GM23338 (cell line): ENCODE data around the gene DDX49. TPM values are rescaled to one million over a fixed set of nuclear protein-coding genes. Genes with fewer than 3 reads are reported as not detected.

Experiments used
- ATAC-seq: fragments of 200-7000 bp; cut with Tn5 transposase; 3 replicates; pipeline ENCODE4 v1.9.1; 2020
- DNase-seq: peaks from one replicate; pipeline ENCODE4 v3.0.0-alpha.2; 2015; ENCODE audit warnings: low spot score
- H2AFZ ChIP-seq: fragments of 200-600 bp; sonication (generic); 2 replicates; pipeline ENCODE4 v1.8.0; 2016; ENCODE audit warnings: antibody characterized with exemption, mild to moderate bottlenecking, moderate library complexity
- H3F3A ChIP-seq: fragments of 200-600 bp; sonication (generic); replicated peaks from 2 replicates; pipeline ENCODE4 v1.8.0; 2017; ENCODE audit warnings: antibody characterized with exemption, mixed run types, low read depth
- H3K27ac ChIP-seq: fragments of 200-600 bp; sonication (generic); 2 replicates; pipeline ENCODE4 v1.6.1; 2016; ENCODE audit warnings: low read depth
- H3K27me3 ChIP-seq: fragments of 200-600 bp; sonication (generic); 2 replicates; pipeline ENCODE4 v1.8.0; 2016; ENCODE audit warnings: mild to moderate bottlenecking, mixed run types, moderate library complexity; ENCODE audit not compliant: insufficient read depth
- H3K36me3 ChIP-seq: fragments of 200-600 bp; sonication (generic); 2 replicates; pipeline ENCODE4 v1.8.0; 2016; ENCODE audit warnings: mild to moderate bottlenecking; ENCODE audit not compliant: insufficient read depth
- H3K4me1 ChIP-seq: fragments of 200-600 bp; sonication (generic); 2 replicates; pipeline ENCODE4 v1.8.0; 2016; ENCODE audit warnings: mild to moderate bottlenecking, moderate library complexity; ENCODE audit not compliant: insufficient read depth
- H3K4me2 ChIP-seq: fragments of 200-600 bp; sonication (generic); 2 replicates; pipeline ENCODE4 v1.7.1; 2017; ENCODE audit warnings: mixed run types
- H3K4me3 ChIP-seq: fragments of 200-600 bp; sonication (generic); 2 replicates; pipeline ENCODE4 v1.6.1; 2016; ENCODE audit warnings: mixed run types
- H3K79me2 ChIP-seq: fragments of 200-600 bp; sonication (generic); replicated peaks from 2 replicates; pipeline ENCODE4 v1.8.0; 2017; ENCODE audit warnings: mild to moderate bottlenecking; ENCODE audit not compliant: insufficient read depth
- H3K9me2 ChIP-seq: fragments of 200-600 bp; sonication (generic); 2 replicates; pipeline ENCODE4 v1.8.0; 2017; ENCODE audit not compliant: insufficient read depth
- H4K20me1 ChIP-seq: fragments of 200-600 bp; sonication (generic); replicated peaks from 2 replicates; pipeline ENCODE4 v1.8.0; 2017; ENCODE audit warnings: mild to moderate bottlenecking; ENCODE audit not compliant: insufficient read depth
- H3K27ac Mint-ChIP-seq: 2 replicates; pipeline ENCODE4 v1.8.0; 2020; ENCODE audit warnings: inconsistent platforms, mild to moderate bottlenecking, moderate library complexity, mixed read lengths
- H3K27me3 Mint-ChIP-seq: 3 replicates; pipeline ENCODE4 v1.8.0; 2022; ENCODE audit warnings: low read depth, mild to moderate bottlenecking, moderate library complexity, mixed read lengths, inconsistent platforms; ENCODE audit not compliant: insufficient read depth, poor library complexity
- H3K36me3 Mint-ChIP-seq: 3 replicates; pipeline ENCODE4 v1.8.0; 2021; ENCODE audit warnings: low read depth, mild to moderate bottlenecking, inconsistent platforms, moderate library complexity, mixed read lengths
- H3K4me1 Mint-ChIP-seq: 3 replicates; pipeline ENCODE4 v1.8.0; 2020; ENCODE audit warnings: mild to moderate bottlenecking, inconsistent platforms, mixed read lengths
- H3K4me3 Mint-ChIP-seq: 3 replicates; pipeline ENCODE4 v1.8.0; 2021; ENCODE audit warnings: moderate library complexity, mild to moderate bottlenecking, inconsistent platforms, mixed read lengths
- H3K9me3 Mint-ChIP-seq: 3 replicates; pipeline ENCODE4 v1.8.0; 2020; ENCODE audit warnings: moderate library complexity, mild to moderate bottlenecking, inconsistent platforms, mixed read lengths
- CREB1 ChIP-seq: fragments of 250-450 bp; sonication (Bioruptor Pico); IDR thresholded peaks from 2 replicates; pipeline ENCODE4 v1.5.0; 2020; ENCODE audit warnings: low read depth, mild to moderate bottlenecking, moderate library complexity
- CTCF ChIP-seq, 2 experiments: fragments of 200-600 bp in 1 of 2; sonication (generic) in 1 of 2; conservative IDR thresholded peaks; 2 replicates each; pipeline versions ENCODE4 v1.5.1 to v1.6.1; 2016 to 2017; ENCODE audit warnings: antibody characterized with exemption in 2 of 2, low read depth in 2 of 2, mild to moderate bottlenecking in 2 of 2, moderate library complexity in 1 of 2
- ETS1 ChIP-seq: IDR thresholded peaks from 2 replicates; pipeline ENCODE4 v1.6.1; 2016; ENCODE audit warnings: antibody characterized with exemption
- EZH2 ChIP-seq: fragments of 200-600 bp; sonication (generic); IDR thresholded peaks from one replicate; pipeline ENCODE4 v1.8.0; 2017; ENCODE audit warnings: antibody characterized with exemption, mild to moderate bottlenecking, low read depth; ENCODE audit not compliant: unreplicated experiment
- EZH2phosphoT487 ChIP-seq: fragments of 200-600 bp; sonication (generic); IDR thresholded peaks from one replicate; pipeline ENCODE4 v1.8.1; 2018; ENCODE audit warnings: antibody characterized with exemption; ENCODE audit not compliant: unreplicated experiment
- JUNB ChIP-seq: IDR thresholded peaks from one replicate; pipeline ENCODE4 v1.6.1; 2016; ENCODE audit warnings: antibody characterized with exemption; ENCODE audit not compliant: unreplicated experiment
- NANOG ChIP-seq: IDR thresholded peaks from 2 replicates; pipeline ENCODE4 v1.6.1; 2016; ENCODE audit warnings: antibody characterized with exemption, borderline replicate concordance
- POLR2AphosphoS5 ChIP-seq: IDR thresholded peaks from 2 replicates; pipeline ENCODE4 v1.6.1; 2016; ENCODE audit warnings: antibody characterized with exemption, low read depth
- REST ChIP-seq: IDR thresholded peaks from one replicate; pipeline ENCODE4 v1.6.1; 2018; ENCODE audit warnings: antibody characterized with exemption; ENCODE audit not compliant: unreplicated experiment
- STAT1 ChIP-seq: IDR thresholded peaks from one replicate; pipeline ENCODE4 v1.6.1; 2016; ENCODE audit warnings: antibody characterized with exemption; ENCODE audit not compliant: unreplicated experiment
- ZNF114 ChIP-seq: fragments of 250-450 bp; sonication (Bioruptor Pico); IDR thresholded peaks from 2 replicates; pipeline ENCODE4 v1.5.0; 2020; ENCODE audit warnings: mild to moderate bottlenecking, moderate library complexity
- ZNF331 ChIP-seq: fragments of 250-450 bp; sonication (Bioruptor Pico); IDR thresholded peaks from 2 replicates; pipeline ENCODE4 v1.5.0; 2020; ENCODE audit warnings: low read depth, mild to moderate bottlenecking, moderate library complexity
- polyA plus RNA-seq: library from polyadenylated mRNA; unstranded; fragments of >200 nt; fragmentation: Nextera tagmentation; extraction: Ambion mirVana; gene quantifications from 2 replicates; pipeline ENCODE4 v1.2.1, GENCODE V29; 2016
- total RNA-seq: library from RNA; depleted of rRNA; stranded (reverse); fragments of >200 nt; shearing (Covaris generic); gene quantifications from 2 replicates; pipeline ENCODE4 v1.2.3, GENCODE V29; 2014

DDX49 gene
- total and polyA plus RNA-seq, 2 experiments from 2014 or later: 40.2 to 75.3 TPM

- H3K27me3 Mint-ChIP-seq: peaks cover 25% of the 10 kb centered on the region
- no peak for TF ChIP-seq ETS1
- no peak for TF ChIP-seq STAT1
- no peak for TF ChIP-seq JUNB
- TF ChIP-seq CTCF (conservative IDR thresholded peaks at IDR 0.05; ENCODE audit: low read depth in 2 of 2): no peak
- no peak for TF ChIP-seq NANOG
- TF ChIP-seq ZNF114 (CRISPR knock-in tag): no peak
- TF ChIP-seq EZH2phosphoT487: no peak
- Histone ChIP-seq H4K20me1 (no peaks in the 10 kb centered on the region; the same call in none of the 2 replicates), H3K27ac (no peak within 1 kb of the TSS), H3K79me2 (no peaks in the 10 kb centered on the region), H3K4me1 (no peaks in the 10 kb centered on the region; the same call in 1 of the 2 replicates), H2AFZ (peak within 1 kb of the TSS; percentile 85), H3K4me2 (peak within 1 kb of the TSS; percentile 86), H3F3A (peaks cover 2% of the 10 kb centered on the region; the same call in 1 of the 2 replicates), H3K27me3 (peaks cover 24% of the 10 kb centered on the region), H3K9me2 (no peaks in the 10 kb centered on the region), H3K36me3 (no peaks in the 10 kb centered on the region; the same call in 1 of the 2 replicates), H3K4me3 (peak within 1 kb of the TSS; percentile 75)
- DNase-seq (peak; percentile 68), ATAC-seq (peak; percentile 56)
- H3K4me3 Mint-ChIP-seq: peak within 1 kb of the TSS; percentile 85
- no peaks in the 10 kb centered on the region for H3K4me1 Mint-ChIP-seq
- peaks cover 5% of the 10 kb centered on the region; the same call in 1 of the 3 replicates for H3K36me3 Mint-ChIP-seq
- H3K27ac Mint-ChIP-seq: no peak within 1 kb of the TSS
- H3K9me3 Mint-ChIP-seq: no peaks in the 10 kb centered on the region
These were observed 23.6 kb upstream of the DDX49 start, which contains the start of gene CERS1 for GRCh38 chr19:18895824-18896341. Gene CERS1 (minus strand): TSS chr19:18896158. CDS start chr19:18896072, 86 bp downstream.

GRCh38 chr19:18896421-18896841, 23.1 kb upstream of the DDX49 start:
- peak; percentile 47 for DNase-seq
- no peaks in the 10 kb centered on the region for H3K9me2 ChIP-seq
- H3K4me2 ChIP-seq: peak overlapping the region; percentile 79
- H3K36me3 ChIP-seq: no peaks in the 10 kb centered on the region; the same call in 1 of the 2 replicates
- H3K27me3 ChIP-seq: peaks cover 24% of the 10 kb centered on the region
- ATAC-seq: peak; percentile 5
- H3K4me3 Mint-ChIP-seq: peak overlapping the region; percentile 80
- H3F3A ChIP-seq: peaks cover 2% of the 10 kb centered on the region; the same call in 1 of the 2 replicates
- H3K27ac ChIP-seq: no peak overlapping the region
- no peaks in the 10 kb centered on the region; the same call in none of the 2 replicates for H4K20me1 ChIP-seq
- peak overlapping the region; percentile 52 for H3K4me3 ChIP-seq
- H3K4me1 ChIP-seq: no peaks in the 10 kb centered on the region; the same call in 1 of the 2 replicates
- H3K9me3 Mint-ChIP-seq: no peaks in the 10 kb centered on the region
- H3K27ac Mint-ChIP-seq: no peak overlapping the region
- no peaks in the 10 kb centered on the region for H3K79me2 ChIP-seq
- peaks cover 24% of the 10 kb centered on the region for H3K27me3 Mint-ChIP-seq
- H2AFZ ChIP-seq: peak overlapping the region; percentile 85; the same call in 1 of the 2 replicates
- peaks cover 8% of the 10 kb centered on the region for H3K36me3 Mint-ChIP-seq
- H3K4me1 Mint-ChIP-seq: no peaks in the 10 kb centered on the region
- TF ChIP-seq EZH2 (no peak), REST (no peak), STAT1 (no peak), ETS1 (no peak), EZH2phosphoT487 (no peak), JUNB (no peak), CREB1 (CRISPR knock-in tag) (no peak), CTCF (conservative IDR thresholded peaks at IDR 0.05; ENCODE audit: low read depth in 2 of 2) (no peak), POLR2AphosphoS5 (no peak), NANOG (no peak), ZNF331 (CRISPR knock-in tag) (no peak), ZNF114 (CRISPR knock-in tag) (no peak)
